Glutamatergic neuron (in vitro differentiated cells): ENCODE measurements around the gene IL17RC. TPM values are rescaled to one million over a fixed set of nuclear protein-coding genes. Genes with fewer than 3 reads are reported as not detected.

Experiments
- DNase-seq: peaks from one replicate; pipeline ENCODE4 v3.0.0; 2022
- H3K27ac Mint-ChIP-seq: one replicate; pipeline ENCODE4 v1.8.0; 2020; ENCODE audit warnings: mild to moderate bottlenecking, mixed read lengths, inconsistent platforms; ENCODE audit not compliant: unreplicated experiment
- H3K27me3 Mint-ChIP-seq: one replicate; pipeline ENCODE4 v1.8.0; 2020; ENCODE audit warnings: mild to moderate bottlenecking, moderate library complexity, mixed read lengths, inconsistent platforms; ENCODE audit not compliant: unreplicated experiment
- H3K36me3 Mint-ChIP-seq: one replicate; pipeline ENCODE4 v1.8.0; 2020; ENCODE audit warnings: mild to moderate bottlenecking, mixed read lengths, inconsistent platforms; ENCODE audit not compliant: unreplicated experiment
- H3K4me1 Mint-ChIP-seq: one replicate; pipeline ENCODE4 v1.8.0; 2020; ENCODE audit warnings: mild to moderate bottlenecking, low read depth, mixed read lengths, inconsistent platforms; ENCODE audit not compliant: unreplicated experiment
- H3K4me3 Mint-ChIP-seq: one replicate; pipeline ENCODE4 v1.8.0; 2020; ENCODE audit warnings: mild to moderate bottlenecking, mixed read lengths, inconsistent platforms; ENCODE audit not compliant: unreplicated experiment
- H3K9me3 Mint-ChIP-seq: one replicate; pipeline ENCODE4 v1.8.0; 2020; ENCODE audit warnings: mild to moderate bottlenecking, moderate library complexity, mixed read lengths, inconsistent platforms; ENCODE audit not compliant: unreplicated experiment
- total RNA-seq: library from RNA; stranded (reverse); fragmentation: NEBNext Ultra II Directional; extraction: Animal tissue kit (Norgen Biotek cat#: 25700); gene quantifications from one replicate; pipeline ENCODE4 v1.2.1, GENCODE V29; 2021; ENCODE audit not compliant: unreplicated experiment
- TF ChIP-seq, protein P1 (sequence below): fragments of 200-600 bp; sonication (generic); IDR thresholded peaks from one replicate; pipeline ENCODE4 v1.5.0; 2021; ENCODE audit not compliant: partially characterized antibody, unreplicated experiment

The IL17RC gene
- total RNA-seq, 1 donor from 2014 or later, result 41.9 TPM

GRCh38 chr3:9933561-9934234 lies 16.8 kb downstream of the IL17RC start, which contains the start of gene CRELD1:
Gene CRELD1 (plus strand): TSS chr3:9933834. CDS start chr3:9934439, 605 bp downstream.
- H3K27me3 Mint-ChIP-seq, result peaks cover 5% of the 10 kb centered on the region
- TF ChIP-seq, protein P1, sequence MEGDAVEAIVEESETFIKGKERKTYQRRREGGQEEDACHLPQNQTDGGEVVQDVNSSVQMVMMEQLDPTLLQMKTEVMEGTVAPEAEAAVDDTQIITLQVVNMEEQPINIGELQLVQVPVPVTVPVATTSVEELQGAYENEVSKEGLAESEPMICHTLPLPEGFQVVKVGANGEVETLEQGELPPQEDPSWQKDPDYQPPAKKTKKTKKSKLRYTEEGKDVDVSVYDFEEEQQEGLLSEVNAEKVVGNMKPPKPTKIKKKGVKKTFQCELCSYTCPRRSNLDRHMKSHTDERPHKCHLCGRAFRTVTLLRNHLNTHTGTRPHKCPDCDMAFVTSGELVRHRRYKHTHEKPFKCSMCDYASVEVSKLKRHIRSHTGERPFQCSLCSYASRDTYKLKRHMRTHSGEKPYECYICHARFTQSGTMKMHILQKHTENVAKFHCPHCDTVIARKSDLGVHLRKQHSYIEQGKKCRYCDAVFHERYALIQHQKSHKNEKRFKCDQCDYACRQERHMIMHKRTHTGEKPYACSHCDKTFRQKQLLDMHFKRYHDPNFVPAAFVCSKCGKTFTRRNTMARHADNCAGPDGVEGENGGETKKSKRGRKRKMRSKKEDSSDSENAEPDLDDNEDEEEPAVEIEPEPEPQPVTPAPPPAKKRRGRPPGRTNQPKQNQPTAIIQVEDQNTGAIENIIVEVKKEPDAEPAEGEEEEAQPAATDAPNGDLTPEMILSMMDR, result no peak
- H3K4me3 Mint-ChIP-seq, result peak within 1 kb of the TSS; percentile 93
- H3K4me1 Mint-ChIP-seq, result peaks cover 12% of the 10 kb centered on the region
- peaks cover 5% of the 10 kb centered on the region for H3K9me3 Mint-ChIP-seq
- H3K27ac Mint-ChIP-seq, result peak within 1 kb of the TSS; percentile 87
- H3K36me3 Mint-ChIP-seq, result no peaks in the 10 kb centered on the region
- peak; percentile 96 for DNase-seq

DNA sequence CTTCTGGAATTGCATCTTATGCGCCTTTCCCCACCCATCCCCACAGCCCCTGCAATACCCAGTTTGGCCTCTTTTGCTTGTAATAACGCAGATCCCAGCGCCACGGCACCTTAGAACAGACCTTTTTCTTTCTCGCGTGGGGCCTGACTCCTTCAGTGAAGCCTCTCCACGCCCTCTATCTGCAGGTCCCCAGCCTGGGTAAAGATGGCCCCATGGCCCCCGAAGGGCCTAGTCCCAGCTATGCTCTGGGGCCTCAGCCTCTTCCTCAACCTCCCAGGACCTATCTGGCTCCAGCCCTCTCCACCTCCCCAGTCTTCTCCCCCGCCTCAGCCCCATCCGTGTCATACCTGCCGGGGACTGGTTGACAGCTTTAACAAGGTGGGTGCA lies 17.3 kb downstream of the IL17RC start:
- TF ChIP-seq, protein P1, result peak; percentile 26
- Mint-ChIP-seq H3K4me1 (peaks cover 12% of the 10 kb centered on the region), H3K36me3 (no peaks in the 10 kb centered on the region), H3K4me3 (peak overlapping the region; percentile 93), H3K27ac (peak overlapping the region; percentile 87), H3K9me3 (peaks cover 7% of the 10 kb centered on the region), H3K27me3 (peaks cover 5% of the 10 kb centered on the region)
- DNase-seq, result no peak

DNA sequence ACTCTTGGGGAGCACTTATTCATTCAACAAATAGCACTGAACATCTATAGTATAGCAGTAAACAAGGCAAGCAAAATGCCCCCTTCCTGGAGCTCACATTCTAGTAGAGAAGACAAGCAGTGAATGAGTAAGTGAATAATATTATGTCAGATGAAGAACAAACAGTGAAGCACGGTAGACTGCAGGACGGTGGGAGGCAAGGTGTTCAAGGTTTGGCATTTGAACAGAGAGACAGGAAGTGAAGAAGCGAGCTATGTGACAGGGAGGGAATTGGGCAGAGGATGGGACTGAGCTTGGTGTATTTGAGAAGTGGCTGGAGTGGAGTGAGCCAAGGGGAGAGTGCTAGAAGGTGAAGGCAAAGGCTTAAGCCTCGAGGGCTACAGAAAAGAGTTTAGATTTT lies 18.1 kb downstream of the IL17RC start:
- H3K4me3 Mint-ChIP-seq, result peak overlapping the region; percentile 93
- no peak for DNase-seq
- no peaks in the 10 kb centered on the region for H3K36me3 Mint-ChIP-seq
- H3K9me3 Mint-ChIP-seq, result peaks cover 7% of the 10 kb centered on the region
- peak overlapping the region; percentile 87 for H3K27ac Mint-ChIP-seq
- TF ChIP-seq, protein P1, result no peak
- peaks cover 12% of the 10 kb centered on the region for H3K4me1 Mint-ChIP-seq
- peaks cover 5% of the 10 kb centered on the region for H3K27me3 Mint-ChIP-seq

GRCh38 chr3:9935966-9936510 lies 19.1 kb downstream of the IL17RC start:
- Mint-ChIP-seq H3K4me3 (peak overlapping the region; percentile 93), H3K9me3 (peaks cover 7% of the 10 kb centered on the region)
- TF ChIP-seq, protein P1, result no peak

More at GRCh38 chr3:9935966-9936510, 19.1 kb downstream of the IL17RC start:
- H3K27ac Mint-ChIP-seq, result no peak overlapping the region
- H3K4me1 Mint-ChIP-seq, result peaks cover 12% of the 10 kb centered on the region
- peaks cover 5% of the 10 kb centered on the region for H3K27me3 Mint-ChIP-seq
- DNase-seq, result no peak
- H3K36me3 Mint-ChIP-seq, result no peaks in the 10 kb centered on the region
